B cell (primary cell): ENCODE data around the gene NBDY.

ENCODE experiments used
- CTCF ChIP-seq: fragments of 200-600 bp; IDR thresholded peaks from one replicate; pipeline ENCODE4 v1.8.0; 2022; ENCODE audit warnings: antibody characterized with exemption, mild to moderate bottlenecking
- EZH2 ChIP-seq: IDR thresholded peaks from 2 replicates; pipeline ENCODE4 v1.6.1; 2012; ENCODE audit warnings: borderline replicate concordance, low read depth, mild to moderate bottlenecking, moderate library complexity, low read length; ENCODE audit not compliant: insufficient read depth, poor library complexity, severe bottlenecking

- TF ChIP-seq CTCF, result no peak
- no peak for TF ChIP-seq EZH2
Observed at GRCh38 chrX:56728752-56729151, 291 bp upstream of the NBDY start.
